ENCODE measurements around the gene TRPV5.

Gene TRPV5

GRCh38 chr7:142883571-142884285 is 49.8 kb downstream of the TRPV5 start:
- no peak for DNase-seq

GRCh38 chr7:142883145-142883544 is 50.4 kb downstream of the TRPV5 start:
- DNase-seq: no peak

- no peak for DNase-seq
These were observed 51.2 kb downstream of the TRPV5 start for GRCh38 chr7:142882338-142882678.

- DNase-seq: no peak
These were observed 51.8 kb downstream of the TRPV5 start for GRCh38 chr7:142881586-142882337.

GRCh38 chr7:142880876-142881505 is 52.6 kb downstream of the TRPV5 start:
- peak; percentile 16 for DNase-seq

- DNase-seq: no peak
These were observed 54.5 kb downstream of the TRPV5 start for GRCh38 chr7:142879060-142879459.

- no peak for DNase-seq
These were observed 55.2 kb downstream of the TRPV5 start for GRCh38 chr7:142878315-142878714.

GRCh38 chr7:142876991-142877910 is 56.3 kb downstream of the TRPV5 start:
- no peak for DNase-seq

GRCh38 chr7:142876236-142876960 is 57.1 kb downstream of the TRPV5 start:
- no peak for DNase-seq

- DNase-seq: no peak
These were observed 58.1 kb downstream of the TRPV5 start for GRCh38 chr7:142875456-142875855.

GRCh38 chr7:142874837-142875236 is 58.7 kb downstream of the TRPV5 start:
- no peak for DNase-seq

- DNase-seq: no peak
These were observed 59.1 kb downstream of the TRPV5 start for GRCh38 chr7:142874409-142874808.

GRCh38 chr7:142873871-142874270 is 59.7 kb downstream of the TRPV5 start:
- DNase-seq: no peak

- DNase-seq: no peak
These were observed 60.2 kb downstream of the TRPV5 start for GRCh38 chr7:142873281-142873784.

- no peak for DNase-seq
These were observed 61.4 kb downstream of the TRPV5 start for GRCh38 chr7:142872106-142872675.

GRCh38 chr7:142871260-142872105 is 62.1 kb downstream of the TRPV5 start:
- no peak for DNase-seq

GRCh38 chr7:142870566-142871259 is 62.8 kb downstream of the TRPV5 start:
- DNase-seq: no peak

GRCh38 chr7:142870147-142870559 is 63.4 kb downstream of the TRPV5 start:
- no peak for DNase-seq

- DNase-seq: no peak
These were observed 64.1 kb downstream of the TRPV5 start for GRCh38 chr7:142869434-142869833.

GRCh38 chr7:142868986-142869415 is 64.5 kb downstream of the TRPV5 start:
- no peak for DNase-seq

Data from activated T-cell treated with anti-CD3 and anti-CD28 coated beads for 4 hours (primary cell).